ENCODE measurements around the gene CCL23. TPM values are rescaled to one million over a fixed set of nuclear protein-coding genes. Genes with fewer than 3 reads are reported as not detected.

CCL23 gene
- total RNA-seq, 2 donors from 2014 or later, result not detected

- ATAC-seq, result no peak
- Mint-ChIP-seq H3K36me3 (no peaks in the 10 kb centered on the region), H3K9me3 (no peaks in the 10 kb centered on the region), H3K27ac (no peak overlapping the region)
- DNase-seq (ENCODE audit: low spot score in 2 of 2), result no peak
These were observed 35.2 kb downstream of the CCL23 start for GRCh38 chr17:35982409-35983191.

- DNase-seq (ENCODE audit: low spot score in 2 of 2), result no peak
- H3K9me3 Mint-ChIP-seq, result no peaks in the 10 kb centered on the region
- H3K27ac Mint-ChIP-seq, result no peak overlapping the region
- H3K36me3 Mint-ChIP-seq, result no peaks in the 10 kb centered on the region
- ATAC-seq, result no peak
These were observed 35.9 kb downstream of the CCL23 start for GRCh38 chr17:35981908-35982330.

DNA sequence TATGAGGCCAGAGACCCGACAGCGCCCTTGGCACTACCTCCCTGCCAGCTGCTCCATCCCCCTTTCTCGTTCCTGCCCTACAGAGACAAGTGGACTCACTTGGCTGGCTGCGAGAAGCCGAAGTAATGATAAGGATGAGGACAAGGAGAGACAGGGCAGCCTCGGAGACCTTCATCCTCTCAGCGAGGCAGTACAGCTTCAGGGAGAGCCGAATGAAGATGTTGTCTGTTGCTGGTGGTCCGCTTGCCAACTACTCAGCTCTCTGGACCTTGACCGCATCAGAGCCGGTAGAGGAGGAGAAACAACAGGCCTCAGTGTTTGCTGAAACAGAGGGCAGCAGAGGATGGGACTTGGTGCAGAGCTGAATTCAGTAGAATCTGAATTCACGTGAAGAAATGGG lies 36.5 kb downstream of the CCL23 start, which contains the start of gene CCL16:
CCL16 (minus strand) TSS at position 252 of the 400 bp plus-strand sequence; CDS start at position 175, 77 bp downstream.
- DNase-seq (ENCODE audit: low spot score in 2 of 2) (no peak), ATAC-seq (no peak)
- Mint-ChIP-seq H3K9me3 (no peaks in the 10 kb centered on the region), H3K27ac (no peak within 1 kb of the TSS), H3K36me3 (no peaks in the 10 kb centered on the region)

- Mint-ChIP-seq H3K9me3 (no peaks in the 10 kb centered on the region), H3K27ac (no peak overlapping the region), H3K36me3 (no peaks in the 10 kb centered on the region)
- DNase-seq (ENCODE audit: low spot score in 2 of 2) (no peak), ATAC-seq (no peak)
These were observed 39.4 kb downstream of the CCL23 start for GRCh38 chr17:35978346-35978745.

- no peak for ATAC-seq
- DNase-seq (ENCODE audit: low spot score in 2 of 2), result no peak
- H3K9me3 Mint-ChIP-seq, result no peaks in the 10 kb centered on the region
- no peaks in the 10 kb centered on the region for H3K36me3 Mint-ChIP-seq
- no peak overlapping the region for H3K27ac Mint-ChIP-seq
These were observed 40.3 kb downstream of the CCL23 start for GRCh38 chr17:35977509-35977908.

DNA sequence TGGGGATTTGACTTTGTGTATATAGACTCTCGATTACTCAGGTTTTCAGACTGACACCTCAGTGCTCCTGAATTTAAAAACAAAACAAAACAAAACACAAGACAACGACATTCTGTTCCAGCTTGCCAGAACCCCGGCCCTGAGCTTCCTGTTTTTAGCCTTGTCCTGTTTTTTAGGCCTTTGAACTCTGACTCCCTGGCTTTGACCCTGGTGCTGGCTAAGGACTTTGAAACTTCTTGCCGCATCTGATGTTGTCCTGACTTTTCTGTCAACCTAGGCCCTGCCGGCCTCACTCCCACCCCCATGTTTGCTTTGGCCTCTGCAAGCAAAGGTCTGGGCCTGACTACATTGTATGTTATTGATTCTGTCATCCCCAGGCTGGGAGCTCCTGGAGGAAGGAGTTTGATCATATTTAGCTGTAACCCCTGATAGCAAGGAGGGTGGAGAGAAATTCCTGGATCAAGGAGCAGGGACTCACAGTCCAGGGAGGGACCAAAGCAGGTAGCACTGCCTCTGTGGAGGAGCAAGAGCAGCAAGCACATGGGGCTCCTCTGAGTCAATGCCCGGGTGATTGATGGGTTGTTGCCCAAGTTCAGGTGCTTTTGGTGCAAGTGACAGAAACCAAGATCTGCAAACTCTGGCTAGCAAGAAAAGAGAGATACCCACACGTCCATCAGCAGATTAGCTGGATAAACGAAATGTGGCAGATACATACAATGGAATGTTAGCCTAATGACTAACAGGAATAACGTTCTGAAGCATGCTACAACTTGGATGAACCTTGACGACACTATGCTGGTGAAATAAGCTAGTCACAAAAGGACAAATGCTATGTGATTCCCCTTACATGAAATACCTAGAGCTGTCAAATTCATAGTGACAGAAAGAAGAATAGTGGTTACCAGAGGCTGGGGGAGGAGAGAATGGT lies 44.2 kb downstream of the CCL23 start:
- Mint-ChIP-seq H3K9me3 (no peaks in the 10 kb centered on the region), H3K27ac (no peak overlapping the region), H3K36me3 (no peaks in the 10 kb centered on the region)
- DNase-seq (ENCODE audit: low spot score in 2 of 2) (no peak), ATAC-seq (no peak)

- DNase-seq (ENCODE audit: low spot score in 2 of 2) (no peak), ATAC-seq (no peak)
- Mint-ChIP-seq H3K9me3 (no peaks in the 10 kb centered on the region), H3K27ac (no peak overlapping the region), H3K36me3 (no peaks in the 10 kb centered on the region)
These were observed 44.8 kb downstream of the CCL23 start for GRCh38 chr17:35972945-35973332.

GRCh38 chr17:35972535-35972934 lies 45.2 kb downstream of the CCL23 start:
- ATAC-seq (no peak), DNase-seq (ENCODE audit: low spot score in 2 of 2) (no peak)
- Mint-ChIP-seq H3K9me3 (no peaks in the 10 kb centered on the region), H3K36me3 (no peaks in the 10 kb centered on the region), H3K27ac (no peak overlapping the region)

DNA sequence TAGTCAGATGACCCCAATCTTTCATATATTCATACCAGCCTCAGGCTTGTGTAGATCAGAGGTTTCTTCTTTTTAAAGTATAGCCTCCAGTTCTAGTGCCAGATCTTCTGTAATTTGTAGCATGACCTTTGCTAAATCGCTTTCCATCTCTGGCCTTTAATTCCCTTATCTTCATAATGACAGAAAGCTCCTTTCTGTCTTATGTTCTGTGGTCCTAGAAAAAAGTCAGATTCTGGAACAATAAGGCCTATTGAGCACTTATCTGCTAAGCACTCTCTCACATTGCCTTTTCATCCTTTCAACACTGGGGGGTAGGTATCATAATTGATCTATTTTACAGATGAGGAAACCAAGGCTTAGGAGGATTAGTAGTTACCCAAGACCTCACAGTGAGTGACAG lies 45.7 kb downstream of the CCL23 start:
- no peak for ATAC-seq
- H3K27ac Mint-ChIP-seq, result no peak overlapping the region

GRCh38 chr17:35969558-35970380 lies 48.0 kb downstream of the CCL23 start:
- DNase-seq (ENCODE audit: low spot score in 2 of 2), result peak in 1 of 2 donors; percentile 73
- Mint-ChIP-seq H3K27ac (no peak overlapping the region), H3K36me3 (no peaks in the 10 kb centered on the region), H3K9me3 (no peaks in the 10 kb centered on the region)
- peak; percentile 53 to 66 for ATAC-seq

More for the DNA sequence above, 45.7 kb downstream of the CCL23 start:
- no peaks in the 10 kb centered on the region for H3K36me3 Mint-ChIP-seq
- DNase-seq (ENCODE audit: low spot score in 2 of 2), result no peak
- H3K9me3 Mint-ChIP-seq, result no peaks in the 10 kb centered on the region

GRCh38 chr17:35968520-35969054 lies 49.2 kb downstream of the CCL23 start:
- DNase-seq (ENCODE audit: low spot score in 2 of 2) (no peak), ATAC-seq (no peak)
- Mint-ChIP-seq H3K27ac (no peak overlapping the region), H3K9me3 (no peaks in the 10 kb centered on the region), H3K36me3 (no peaks in the 10 kb centered on the region)

DNA sequence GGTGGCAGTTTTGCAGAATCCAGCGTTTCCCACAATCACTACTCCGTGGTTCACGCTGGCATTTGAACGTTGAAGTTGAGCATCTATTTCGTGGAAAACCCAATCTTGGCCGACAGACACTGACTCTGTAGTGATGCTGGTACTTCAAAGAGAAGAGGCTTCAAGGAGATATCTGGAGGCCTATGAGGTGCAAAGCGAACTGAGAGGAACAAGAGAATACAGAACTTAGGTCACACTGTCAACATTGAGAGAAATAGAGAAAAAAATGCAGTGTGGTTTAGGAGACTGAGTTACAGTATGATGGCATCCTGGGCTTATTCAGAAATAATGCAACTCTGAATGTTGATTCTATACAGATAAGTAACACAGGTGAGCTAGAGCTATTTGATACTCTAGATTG lies 52.5 kb downstream of the CCL23 start:
- Mint-ChIP-seq H3K9me3 (no peaks in the 10 kb centered on the region), H3K36me3 (no peaks in the 10 kb centered on the region)
- no peak for DNase-seq (ENCODE audit: low spot score in 2 of 2)

DNA sequence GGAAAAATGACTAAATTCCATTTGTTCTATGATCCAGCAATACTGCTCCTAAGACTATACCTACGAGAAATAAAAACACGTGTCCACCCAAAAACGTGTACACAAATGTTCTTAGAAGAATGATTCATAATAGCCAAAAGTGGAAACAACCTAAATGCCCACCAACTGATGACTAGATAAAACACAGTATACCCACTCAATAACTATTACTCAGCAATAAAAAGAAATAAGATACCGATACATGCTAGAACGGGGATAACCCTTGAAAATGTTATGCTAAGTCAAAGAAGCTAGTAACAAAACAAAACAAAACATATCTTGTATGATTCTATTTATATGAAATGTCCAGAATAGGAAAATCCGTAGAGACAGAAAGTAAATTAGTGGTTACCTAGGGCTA lies 54.1 kb downstream of the CCL23 start:
- ATAC-seq (no peak), DNase-seq (ENCODE audit: low spot score in 2 of 2) (no peak)
- no peak overlapping the region for H3K27ac Mint-ChIP-seq
- H3K9me3 Mint-ChIP-seq, result no peaks in the 10 kb centered on the region
- H3K36me3 Mint-ChIP-seq, result no peaks in the 10 kb centered on the region

More for the DNA sequence above, 52.5 kb downstream of the CCL23 start:
- ATAC-seq, result no peak
- no peak overlapping the region for H3K27ac Mint-ChIP-seq
